ENCODE data around the gene CDC37. TPM values are rescaled to one million over a fixed set of nuclear protein-coding genes. Genes with fewer than 3 reads are reported as not detected.

CDC37 gene
- total and polyA plus RNA-seq, 2 experiments from 2014 or later: 183 to 280 TPM

DNA sequence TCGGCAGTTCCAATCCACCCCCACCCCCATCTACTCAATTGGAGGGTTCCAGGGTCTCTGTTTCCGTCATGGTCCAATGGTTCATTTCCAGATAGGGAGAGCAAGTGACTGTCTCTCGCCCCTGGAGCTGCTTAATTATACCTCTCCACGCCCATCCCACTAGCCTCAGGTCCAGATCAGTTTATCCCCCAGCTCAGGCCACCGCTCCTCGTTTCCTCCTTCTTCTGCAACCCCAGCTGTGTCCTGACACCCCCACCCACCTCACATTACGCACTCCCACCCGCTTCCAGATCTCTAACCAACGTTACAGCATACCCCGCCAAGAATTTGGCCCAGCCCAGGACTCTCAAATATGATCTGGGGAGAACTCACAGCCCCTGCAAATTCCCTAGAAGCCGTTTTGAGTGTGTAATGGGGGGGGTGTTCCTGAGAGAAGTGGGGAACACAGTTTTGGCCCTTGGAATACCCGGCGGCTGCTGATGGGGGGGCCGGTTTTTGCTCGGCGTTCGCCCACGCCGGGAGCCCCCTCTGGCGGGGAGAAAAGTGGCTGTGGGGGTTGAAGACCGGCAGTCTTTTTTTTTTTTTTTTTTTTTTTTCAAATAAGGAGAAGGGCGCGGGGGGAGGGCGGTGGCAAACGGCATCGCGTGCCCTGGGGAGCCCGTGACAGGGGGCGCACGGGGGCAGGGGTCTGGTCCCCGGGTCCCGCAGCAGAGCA lies 15.3 kb upstream of the CDC37 start:
- H3K27ac ChIP-seq (ENCODE audit: low read depth): no peak overlapping the region

DNA sequence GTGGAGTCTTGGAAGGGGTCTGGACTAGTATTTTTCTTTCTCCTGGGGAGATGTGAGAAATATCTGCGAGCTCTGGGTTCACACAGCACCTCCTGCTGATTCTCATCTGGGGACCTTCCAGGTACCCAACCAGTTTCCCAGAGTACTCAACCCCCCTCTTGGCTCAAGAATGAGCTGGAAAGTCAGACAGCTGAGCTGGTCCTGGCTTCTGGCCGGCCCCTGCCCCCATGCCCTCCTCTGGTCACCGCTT lies 14.8 kb upstream of the CDC37 start:
- H3K27me3 Mint-ChIP-seq (ENCODE audit: insufficient read depth, low read depth, poor library complexity): peaks cover 74% of the 10 kb centered on the region
- H3K79me2 ChIP-seq (replicated peaks; ENCODE audit: insufficient read depth): no peaks in the 10 kb centered on the region
- H3K9me3 Mint-ChIP-seq: peaks cover 7% of the 10 kb centered on the region; the same call in 2 of the 3 replicates
- no peak for DNase-seq (ENCODE audit: low spot score)
- ATAC-seq: peak; percentile 0; the same call in 2 of the 3 replicates
- peaks cover 21% of the 10 kb centered on the region for H3K4me1 Mint-ChIP-seq
- H3K36me3 ChIP-seq (ENCODE audit: insufficient read depth): no peaks in the 10 kb centered on the region
- H3F3A ChIP-seq (replicated peaks; ENCODE audit: low read depth): peaks cover 26% of the 10 kb centered on the region; the same call in 1 of the 2 replicates
- H3K27me3 ChIP-seq (ENCODE audit: insufficient read depth): peaks cover 92% of the 10 kb centered on the region
- H3K4me2 ChIP-seq: peak overlapping the region; percentile 99
- no peaks in the 10 kb centered on the region for H3K36me3 Mint-ChIP-seq (ENCODE audit: low read depth)
- peak overlapping the region; percentile 38; the same call in 1 of the 2 replicates for H2AFZ ChIP-seq
- H3K27ac Mint-ChIP-seq: no peak overlapping the region
- peaks cover 19% of the 10 kb centered on the region for H3K4me1 ChIP-seq (ENCODE audit: insufficient read depth)
- no peaks in the 10 kb centered on the region for H3K9me2 ChIP-seq (ENCODE audit: insufficient read depth)
- no peaks in the 10 kb centered on the region for H4K20me1 ChIP-seq (replicated peaks; ENCODE audit: insufficient read depth)
- no peak overlapping the region for H3K27ac ChIP-seq (ENCODE audit: low read depth)
- peak overlapping the region; percentile 78 for H3K4me3 ChIP-seq
- peak overlapping the region; percentile 70 for H3K4me3 Mint-ChIP-seq
- TF ChIP-seq ZNF114 (CRISPR knock-in tag; IDR thresholded peaks at IDR 0.05) (no peak), EZH2 (IDR thresholded peaks at IDR 0.05; ENCODE audit: low read depth, unreplicated experiment) (no peak), CREB1 (CRISPR knock-in tag; IDR thresholded peaks at IDR 0.05; ENCODE audit: low read depth) (no peak), JUNB (IDR thresholded peaks at IDR 0.05; ENCODE audit: unreplicated experiment) (no peak), ZNF331 (CRISPR knock-in tag; IDR thresholded peaks at IDR 0.05; ENCODE audit: low read depth) (no peak), POLR2AphosphoS5 (IDR thresholded peaks at IDR 0.05; ENCODE audit: low read depth) (no peak), EZH2phosphoT487 (IDR thresholded peaks at IDR 0.05; ENCODE audit: unreplicated experiment) (no peak), STAT1 (IDR thresholded peaks at IDR 0.05; ENCODE audit: unreplicated experiment) (no peak)
- TF ChIP-seq, protein P1, sequence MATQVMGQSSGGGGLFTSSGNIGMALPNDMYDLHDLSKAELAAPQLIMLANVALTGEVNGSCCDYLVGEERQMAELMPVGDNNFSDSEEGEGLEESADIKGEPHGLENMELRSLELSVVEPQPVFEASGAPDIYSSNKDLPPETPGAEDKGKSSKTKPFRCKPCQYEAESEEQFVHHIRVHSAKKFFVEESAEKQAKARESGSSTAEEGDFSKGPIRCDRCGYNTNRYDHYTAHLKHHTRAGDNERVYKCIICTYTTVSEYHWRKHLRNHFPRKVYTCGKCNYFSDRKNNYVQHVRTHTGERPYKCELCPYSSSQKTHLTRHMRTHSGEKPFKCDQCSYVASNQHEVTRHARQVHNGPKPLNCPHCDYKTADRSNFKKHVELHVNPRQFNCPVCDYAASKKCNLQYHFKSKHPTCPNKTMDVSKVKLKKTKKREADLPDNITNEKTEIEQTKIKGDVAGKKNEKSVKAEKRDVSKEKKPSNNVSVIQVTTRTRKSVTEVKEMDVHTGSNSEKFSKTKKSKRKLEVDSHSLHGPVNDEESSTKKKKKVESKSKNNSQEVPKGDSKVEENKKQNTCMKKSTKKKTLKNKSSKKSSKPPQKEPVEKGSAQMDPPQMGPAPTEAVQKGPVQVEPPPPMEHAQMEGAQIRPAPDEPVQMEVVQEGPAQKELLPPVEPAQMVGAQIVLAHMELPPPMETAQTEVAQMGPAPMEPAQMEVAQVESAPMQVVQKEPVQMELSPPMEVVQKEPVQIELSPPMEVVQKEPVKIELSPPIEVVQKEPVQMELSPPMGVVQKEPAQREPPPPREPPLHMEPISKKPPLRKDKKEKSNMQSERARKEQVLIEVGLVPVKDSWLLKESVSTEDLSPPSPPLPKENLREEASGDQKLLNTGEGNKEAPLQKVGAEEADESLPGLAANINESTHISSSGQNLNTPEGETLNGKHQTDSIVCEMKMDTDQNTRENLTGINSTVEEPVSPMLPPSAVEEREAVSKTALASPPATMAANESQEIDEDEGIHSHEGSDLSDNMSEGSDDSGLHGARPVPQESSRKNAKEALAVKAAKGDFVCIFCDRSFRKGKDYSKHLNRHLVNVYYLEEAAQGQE (IDR thresholded peaks at IDR 0.05; ENCODE audit: unreplicated experiment): no peak
- TF ChIP-seq, protein P2, sequence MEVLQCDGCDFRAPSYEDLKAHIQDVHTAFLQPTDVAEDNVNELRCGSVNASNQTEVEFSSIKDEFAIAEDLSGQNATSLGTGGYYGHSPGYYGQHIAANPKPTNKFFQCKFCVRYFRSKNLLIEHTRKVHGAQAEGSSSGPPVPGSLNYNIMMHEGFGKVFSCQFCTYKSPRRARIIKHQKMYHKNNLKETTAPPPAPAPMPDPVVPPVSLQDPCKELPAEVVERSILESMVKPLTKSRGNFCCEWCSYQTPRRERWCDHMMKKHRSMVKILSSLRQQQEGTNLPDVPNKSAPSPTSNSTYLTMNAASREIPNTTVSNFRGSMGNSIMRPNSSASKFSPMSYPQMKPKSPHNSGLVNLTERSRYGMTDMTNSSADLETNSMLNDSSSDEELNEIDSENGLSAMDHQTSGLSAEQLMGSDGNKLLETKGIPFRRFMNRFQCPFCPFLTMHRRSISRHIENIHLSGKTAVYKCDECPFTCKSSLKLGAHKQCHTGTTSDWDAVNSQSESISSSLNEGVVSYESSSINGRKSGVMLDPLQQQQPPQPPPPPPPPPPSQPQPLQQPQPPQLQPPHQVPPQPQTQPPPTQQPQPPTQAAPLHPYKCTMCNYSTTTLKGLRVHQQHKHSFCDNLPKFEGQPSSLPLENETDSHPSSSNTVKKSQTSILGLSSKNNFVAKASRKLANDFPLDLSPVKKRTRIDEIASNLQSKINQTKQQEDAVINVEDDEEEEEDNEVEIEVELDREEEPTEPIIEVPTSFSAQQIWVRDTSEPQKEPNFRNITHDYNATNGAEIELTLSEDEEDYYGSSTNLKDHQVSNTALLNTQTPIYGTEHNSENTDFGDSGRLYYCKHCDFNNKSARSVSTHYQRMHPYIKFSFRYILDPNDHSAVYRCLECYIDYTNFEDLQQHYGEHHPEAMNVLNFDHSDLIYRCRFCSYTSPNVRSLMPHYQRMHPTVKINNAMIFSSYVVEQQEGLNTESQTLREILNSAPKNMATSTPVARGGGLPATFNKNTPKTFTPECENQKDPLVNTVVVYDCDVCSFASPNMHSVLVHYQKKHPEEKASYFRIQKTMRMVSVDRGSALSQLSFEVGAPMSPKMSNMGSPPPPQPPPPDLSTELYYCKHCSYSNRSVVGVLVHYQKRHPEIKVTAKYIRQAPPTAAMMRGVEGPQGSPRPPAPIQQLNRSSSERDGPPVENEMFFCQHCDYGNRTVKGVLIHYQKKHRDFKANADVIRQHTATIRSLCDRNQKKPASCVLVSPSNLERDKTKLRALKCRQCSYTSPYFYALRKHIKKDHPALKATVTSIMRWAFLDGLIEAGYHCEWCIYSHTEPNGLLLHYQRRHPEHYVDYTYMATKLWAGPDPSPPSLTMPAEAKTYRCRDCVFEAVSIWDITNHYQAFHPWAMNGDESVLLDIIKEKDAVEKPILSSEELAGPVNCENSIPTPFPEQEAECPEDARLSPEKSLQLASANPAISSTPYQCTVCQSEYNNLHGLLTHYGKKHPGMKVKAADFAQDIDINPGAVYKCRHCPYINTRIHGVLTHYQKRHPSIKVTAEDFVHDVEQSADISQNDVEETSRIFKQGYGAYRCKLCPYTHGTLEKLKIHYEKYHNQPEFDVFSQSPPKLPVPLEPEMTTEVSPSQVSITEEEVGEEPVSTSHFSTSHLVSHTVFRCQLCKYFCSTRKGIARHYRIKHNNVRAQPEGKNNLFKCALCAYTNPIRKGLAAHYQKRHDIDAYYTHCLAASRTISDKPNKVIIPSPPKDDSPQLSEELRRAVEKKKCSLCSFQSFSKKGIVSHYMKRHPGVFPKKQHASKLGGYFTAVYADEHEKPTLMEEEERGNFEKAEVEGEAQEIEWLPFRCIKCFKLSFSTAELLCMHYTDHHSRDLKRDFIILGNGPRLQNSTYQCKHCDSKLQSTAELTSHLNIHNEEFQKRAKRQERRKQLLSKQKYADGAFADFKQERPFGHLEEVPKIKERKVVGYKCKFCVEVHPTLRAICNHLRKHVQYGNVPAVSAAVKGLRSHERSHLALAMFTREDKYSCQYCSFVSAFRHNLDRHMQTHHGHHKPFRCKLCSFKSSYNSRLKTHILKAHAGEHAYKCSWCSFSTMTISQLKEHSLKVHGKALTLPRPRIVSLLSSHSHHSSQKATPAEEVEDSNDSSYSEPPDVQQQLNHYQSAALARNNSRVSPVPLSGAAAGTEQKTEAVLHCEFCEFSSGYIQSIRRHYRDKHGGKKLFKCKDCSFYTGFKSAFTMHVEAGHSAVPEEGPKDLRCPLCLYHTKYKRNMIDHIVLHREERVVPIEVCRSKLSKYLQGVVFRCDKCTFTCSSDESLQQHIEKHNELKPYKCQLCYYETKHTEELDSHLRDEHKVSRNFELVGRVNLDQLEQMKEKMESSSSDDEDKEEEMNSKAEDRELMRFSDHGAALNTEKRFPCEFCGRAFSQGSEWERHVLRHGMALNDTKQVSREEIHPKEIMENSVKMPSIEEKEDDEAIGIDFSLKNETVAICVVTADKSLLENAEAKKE (CRISPR knock-in tag; IDR thresholded peaks at IDR 0.05): no peak

More for the DNA sequence above, 15.3 kb upstream of the CDC37 start:
- Mint-ChIP-seq H3K36me3 (ENCODE audit: low read depth) (no peaks in the 10 kb centered on the region), H3K27me3 (ENCODE audit: insufficient read depth, low read depth, poor library complexity) (peaks cover 78% of the 10 kb centered on the region), H3K9me3 (peaks cover 7% of the 10 kb centered on the region; the same call in 2 of the 3 replicates), H3K27ac (no peak overlapping the region), H3K4me3 (peak overlapping the region; percentile 70), H3K4me1 (peaks cover 21% of the 10 kb centered on the region)
- no peaks in the 10 kb centered on the region for H4K20me1 ChIP-seq (replicated peaks; ENCODE audit: insufficient read depth)
- peaks cover 28% of the 10 kb centered on the region; the same call in 1 of the 2 replicates for H3F3A ChIP-seq (replicated peaks; ENCODE audit: low read depth)
- no peak overlapping the region for H2AFZ ChIP-seq
- ATAC-seq (no peak), DNase-seq (ENCODE audit: low spot score) (peak; percentile 57)
- no peak for TF ChIP-seq STAT1 (IDR thresholded peaks at IDR 0.05; ENCODE audit: unreplicated experiment)
- peak; percentile 64 for TF ChIP-seq EZH2 (IDR thresholded peaks at IDR 0.05; ENCODE audit: low read depth, unreplicated experiment)
- peak overlapping the region; percentile 78 for H3K4me3 ChIP-seq
- no peaks in the 10 kb centered on the region for H3K79me2 ChIP-seq (replicated peaks; ENCODE audit: insufficient read depth)
- H3K27me3 ChIP-seq (ENCODE audit: insufficient read depth): peaks cover 95% of the 10 kb centered on the region
- no peaks in the 10 kb centered on the region for H3K9me2 ChIP-seq (ENCODE audit: insufficient read depth)
- H3K4me1 ChIP-seq (ENCODE audit: insufficient read depth): peaks cover 19% of the 10 kb centered on the region
- H3K4me2 ChIP-seq: peak overlapping the region; percentile 99
- H3K36me3 ChIP-seq (ENCODE audit: insufficient read depth): no peaks in the 10 kb centered on the region
